ENCODE data around the gene SHF. TPM values are rescaled to one million over a fixed set of nuclear protein-coding genes. Genes with fewer than 3 reads are reported as not detected.

The SHF gene
- total and polyA plus RNA-seq, 2 of the 4 experiments (the other 2 are of a cell fraction) = 1.8 to 3.5 TPM

DNA sequence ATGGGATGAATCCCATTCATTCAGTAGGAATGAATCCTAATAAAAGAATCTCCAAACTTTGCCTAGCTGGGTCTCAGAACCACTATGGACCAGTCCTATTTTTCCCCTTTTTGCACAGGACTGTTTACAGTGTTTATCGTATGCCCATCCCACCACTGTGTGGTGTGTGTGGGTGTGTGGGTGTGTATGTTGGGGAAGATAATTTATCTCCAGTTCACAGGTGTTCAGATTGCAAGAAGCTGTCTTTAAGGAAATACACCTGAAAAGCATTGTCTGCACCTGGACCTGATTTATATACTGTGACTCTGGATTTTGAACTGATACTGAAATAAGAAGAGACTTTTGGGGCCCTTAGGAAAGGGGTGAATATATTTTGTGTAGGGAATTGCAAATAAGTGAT lies 24.7 kb upstream of the SHF start:
- Histone ChIP-seq H3K23ac (ENCODE audit: low read depth, low read length) (no peak overlapping the region), H4K91ac (ENCODE audit: insufficient read depth, low read depth, low read length) (no peak overlapping the region), H2AK5ac (ENCODE audit: low read depth, low read length) (no peak overlapping the region), H3K27ac (ENCODE audit: insufficient read depth, low read length) (no peak overlapping the region), H4K5ac (ENCODE audit: low read depth, low read length) (no peak overlapping the region), H2BK15ac (ENCODE audit: low read depth, low read length) (no peak overlapping the region), H3K4me1 (ENCODE audit: control insufficient read depth, insufficient read depth, low read length) (no peaks in the 10 kb centered on the region), H2BK20ac (ENCODE audit: low read depth, low read length) (no peak overlapping the region), H3K9me3 (ENCODE audit: control insufficient read depth, insufficient read depth, low read length) (no peaks in the 10 kb centered on the region), H3K9me1 (ENCODE audit: insufficient read depth, low read length) (no peaks in the 10 kb centered on the region), H3K79me1 (ENCODE audit: low read depth in 1 of 2, low read length in 2 of 2) (no peaks in the 10 kb centered on the region), H3K18ac (ENCODE audit: low read depth, low read length) (no peak overlapping the region), H4K20me1 (ENCODE audit: insufficient read depth, low read length) (no peaks in the 10 kb centered on the region), H2BK120ac (ENCODE audit: low read depth, low read length) (no peak overlapping the region), H3K14ac (replicated peaks; ENCODE audit: low read depth, low read length) (no peak overlapping the region), H3K9ac (ENCODE audit: low read depth, low read length) (no peak overlapping the region), H4K8ac (ENCODE audit: low read depth in 2 of 2, low read length in 2 of 2) (no peak overlapping the region), H3K4ac (ENCODE audit: low read depth, low read length) (no peak overlapping the region), H2AK9ac (replicated peaks; ENCODE audit: low read depth, low read length, poor library complexity) (no peak overlapping the region), H3K56ac (ENCODE audit: extremely low read depth, insufficient read depth, low read length) (no peak overlapping the region), H2AFZ (replicated peaks; ENCODE audit: low read length, poor library complexity) (no peak overlapping the region), H3K27me3 (ENCODE audit: control insufficient read depth, insufficient read depth, low read length) (no peaks in the 10 kb centered on the region; the same call in 1 of the 2 replicates), H3K4me3 (ENCODE audit: insufficient read depth, low read depth, low read length) (no peak overlapping the region), H3K4me2 (ENCODE audit: low read depth, low read length) (no peak overlapping the region), H3K36me3 (ENCODE audit: control insufficient read depth, insufficient read depth, low read length) (no peaks in the 10 kb centered on the region), H2BK5ac (ENCODE audit: low read depth, low read length, poor library complexity, severe bottlenecking) (no peak overlapping the region)
- in situ Hi-C loops (cut with MboI; ENCODE audit: low sequenced_read_pairs) (no loop called here), dilution Hi-C loops (cut with HindIII; ENCODE audit: low sequenced_read_pairs, unreplicated experiment) (no loop called here), intact Hi-C loops (cut with micrococcal nuclease) (no loop called here)
- CTCF ChIA-PET = interaction anchor here (0.6 to 1.0 kb wide), 2 partner anchors 14 to 184 kb away, joined by 3 to 4 read pairs; no protein-coding TSS in a partner anchor
- DNase-seq (no peak), ATAC-seq (ENCODE audit: low read depth) (no peak)
- TF ChIP-seq, protein P1, sequence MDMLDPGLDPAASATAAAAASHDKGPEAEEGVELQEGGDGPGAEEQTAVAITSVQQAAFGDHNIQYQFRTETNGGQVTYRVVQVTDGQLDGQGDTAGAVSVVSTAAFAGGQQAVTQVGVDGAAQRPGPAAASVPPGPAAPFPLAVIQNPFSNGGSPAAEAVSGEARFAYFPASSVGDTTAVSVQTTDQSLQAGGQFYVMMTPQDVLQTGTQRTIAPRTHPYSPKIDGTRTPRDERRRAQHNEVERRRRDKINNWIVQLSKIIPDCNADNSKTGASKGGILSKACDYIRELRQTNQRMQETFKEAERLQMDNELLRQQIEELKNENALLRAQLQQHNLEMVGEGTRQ (IDR thresholded peaks at IDR 0.05; ENCODE audit: low read depth, low read length) = no peak
- TF ChIP-seq BHLHE40 (IDR thresholded peaks at IDR 0.05; ENCODE audit: low read depth, low read length) = no peak
- BruUV-seq (replicated peaks) = no TSS peak
- POLR2A ChIA-PET (ENCODE audit: unreplicated experiment) = no interaction called here
- WGBS, 2 experiments (ENCODE audit: extremely low coverage in 2 of 2, insufficient read length in 1 of 2) = no CpG with 5 or more reads among the region's 1 CpG
